ENCODE measurements around the gene IL23A.
A peak's percentile ranks its signal among the peaks of the same experiment; 100 is the strongest.
"Not testable (repeated sequence)": the region's sequence is repeated elsewhere in the genome, so short reads cannot be mapped to it uniquely, and the experiment has no call there.

The IL23A gene

GRCh38 chr12:56338308-56339157 lies at the start of gene IL23A:
TSS of gene IL23A (plus strand) at chr12:56338884. CDS start at chr12:56339045, 161 bp downstream.
- DNase-seq: peak; percentile 78

- no peak for DNase-seq
Observed at GRCh38 chr12:56293795-56294194, 44.9 kb upstream of the IL23A start.

GRCh38 chr12:56296295-56296694 lies 42.4 kb upstream of the IL23A start:
- no peak for DNase-seq

- DNase-seq: no peak
Observed at GRCh38 chr12:56297400-56297799, 41.3 kb upstream of the IL23A start.

- no peak for DNase-seq
Observed at GRCh38 chr12:56298828-56299227, 39.9 kb upstream of the IL23A start.

- DNase-seq: peak; percentile 14
Observed at GRCh38 chr12:56299308-56299852, 39.3 kb upstream of the IL23A start.

- DNase-seq: peak; percentile 98
Observed at GRCh38 chr12:56299853-56300643, 38.6 kb upstream of the IL23A start, which contains the start of gene CS. TSS of gene CS (minus strand) at chr12:56300330. CDS start at chr12:56300201, 129 bp downstream.

GRCh38 chr12:56300644-56301464 lies 37.8 kb upstream of the IL23A start:
- DNase-seq: no peak

GRCh38 chr12:56304276-56304675 lies 34.4 kb upstream of the IL23A start:
- no peak for DNase-seq

- no peak for DNase-seq
Observed at GRCh38 chr12:56304872-56305590, 33.7 kb upstream of the IL23A start.

- DNase-seq: no peak
Observed at GRCh38 chr12:56307221-56307965, 31.3 kb upstream of the IL23A start.

GRCh38 chr12:56308714-56309113 lies 30.0 kb upstream of the IL23A start:
- DNase-seq: no peak

GRCh38 chr12:56311003-56311402 lies 27.7 kb upstream of the IL23A start:
- no peak for DNase-seq

- DNase-seq: no peak
Observed at GRCh38 chr12:56315249-56315621, 23.4 kb upstream of the IL23A start.

- DNase-seq: peak; percentile 92
Observed at GRCh38 chr12:56315622-56316473, 22.8 kb upstream of the IL23A start, which contains the start of gene CNPY2. TSS of gene CNPY2 (minus strand) at chr12:56315988. CDS start at chr12:56315217, 771 bp downstream.

- DNase-seq: no peak
Observed at GRCh38 chr12:56317675-56318074, 21.0 kb upstream of the IL23A start.

- no peak for DNase-seq
Observed at GRCh38 chr12:56321027-56321426, 17.7 kb upstream of the IL23A start.

- not testable (repeated sequence) for DNase-seq
Observed at GRCh38 chr12:56321610-56322009, 17.1 kb upstream of the IL23A start.

GRCh38 chr12:56324206-56324605 lies 14.5 kb upstream of the IL23A start:
- no peak for DNase-seq

GRCh38 chr12:56326126-56326525 lies 12.6 kb upstream of the IL23A start:
- no peak for DNase-seq
